Stomach (tissue), 9 donors: ENCODE measurements around the gene ZYX. TPM values are rescaled to one million over a fixed set of nuclear protein-coding genes. Genes with fewer than 3 reads are reported as not detected.
A peak's percentile ranks its signal among the peaks of the same experiment; 100 is the strongest.

Source experiments
- DNase-seq, 2 donors: peaks; one replicate each; pipeline versions ENCODE4 v3.0.0 to v3.0.0-alpha.2; 2013 to 2019
- H3K27ac ChIP-seq, 5 donors: fragments of 200-600 bp in 4 of 5; sonication (generic) in 4 of 5; one replicate each; pipeline ENCODE4 v1.5.1; 2013 to 2019; ENCODE audit warnings: mild to moderate bottlenecking in 1 of 5, moderate library complexity in 1 of 5
- H3K27me3 ChIP-seq, 3 donors: fragments of 200-600 bp; sonication (generic); one replicate each; pipeline ENCODE4 v1.5.1; 2017 to 2019; ENCODE audit warnings: mixed run types in 1 of 3
- H3K36me3 ChIP-seq, 4 donors: fragments of 200-600 bp; sonication (generic); 1 replicate in 3 of 4; 2 replicates in 1 of 4; pipeline ENCODE4 v1.5.1; 2016 to 2019
- H3K4me1 ChIP-seq, 4 donors: fragments of 200-600 bp; sonication (generic); one replicate each; pipeline ENCODE4 v1.5.1; 2016 to 2019
- H3K4me3 ChIP-seq, 4 donors: fragments of 200-600 bp; sonication (generic) in 3 of 4; one replicate each; pipeline ENCODE4 v1.5.1; 2016 to 2019; ENCODE audit warnings: mild to moderate bottlenecking in 1 of 4
- H3K9me3 ChIP-seq, 4 donors: fragments of 200-600 bp; sonication (generic); one replicate each; pipeline ENCODE4 v1.5.1; 2016 to 2019
- CTCF ChIP-seq, 7 experiments: fragments of 450-650 bp in 4 of 7; fragments of 200-600 bp in 3 of 7; sonication (generic) in 3 of 7; IDR thresholded peaks; one replicate each; pipeline ENCODE4 v1.5.1; 2016 to 2019; ENCODE audit warnings: antibody characterized with exemption in 7 of 7, control low read depth in 2 of 7, mild to moderate bottlenecking in 1 of 7
- EP300 ChIP-seq: sonication (generic); formaldehyde crosslinking; IDR thresholded peaks from one replicate; pipeline ENCODE4 v1.6.1; 2017; ENCODE audit warnings: antibody characterized with exemption
- POLR2A ChIP-seq, 4 donors: fragments of 450-650 bp; IDR thresholded peaks; one replicate each; pipeline ENCODE4 v1.6.1; 2016; ENCODE audit warnings: antibody characterized with exemption in 4 of 4, control low read depth in 2 of 4, mild to moderate bottlenecking in 1 of 4, moderate library complexity in 1 of 4
- POLR2AphosphoS5 ChIP-seq, 3 donors: sonication (generic); formaldehyde crosslinking; IDR thresholded peaks; one replicate each; pipeline ENCODE4 v1.6.1; 2016; ENCODE audit warnings: antibody characterized with exemption in 3 of 3
- WGBS, 5 donors: extraction: QIAGEN DNeasy Blood & Tissue Kit in 3 of 5; methylation state at CpG; one replicate each; pipeline versions ENCODE4 v1.1.5 to v1.1.7; 2013 to 2018; 5-methylcytosine and 5-hydroxymethylcytosine counted together
- intact Hi-C: fragments of 100-400 bp; cut with DNase I; formaldehyde crosslinking; loops from one replicate; pipeline ENCODE4 v1.15.1; 2023; ENCODE audit warnings: low total_unique reads
- polyA plus RNA-seq, 3 donors: library from polyadenylated mRNA; stranded (reverse); fragments of 200-250 nt; gene quantifications; one replicate each; pipeline ENCODE4 v1.2.3, GENCODE V29; 2013
- total RNA-seq, 5 donors: library from RNA; depleted of rRNA; stranded (reverse); fragments of >200 nt; gene quantifications; one replicate each; pipeline versions ENCODE4 v1.1.0 to v1.2.3, GENCODE V29; 2014 to 2016
- donor health status: healthy with polysubstance abuse.
- donor health status: Bipolar disorder and iron deficiency.
- donor health status: healthy.

ZYX gene
- total and polyA plus RNA-seq, 8 donors = 20.6 to 102 (median 73.7) TPM

- Histone ChIP-seq H3K27me3 (peaks cover 12 to 71% (median 35%) of the 10 kb centered on the region in 3 donors), H3K4me1 (peaks cover 17 to 19% (median 18%) of the 10 kb centered on the region in 4 donors), H3K36me3 (no peaks in the 10 kb centered on the region), H3K9me3 (no peaks in the 10 kb centered on the region), H3K27ac (peak within 1 kb of the TSS in 1 of 5 donors; percentile 24), H3K4me3 (peak within 1 kb of the TSS; percentile 58 to 82 (median 70))
- 0 to 2% (median 1%) methylated on average over 50 to 110 of the region's 112 CpGs for WGBS, 5 donors
- intact Hi-C loops = no loop called here
- TF ChIP-seq POLR2AphosphoS5 (IDR thresholded peaks at IDR 0.05) (no peak), CTCF (IDR thresholded peaks at IDR 0.05) (no peak), POLR2A (IDR thresholded peaks at IDR 0.05) (no peak), EP300 (no peak)
- peak in 1 of 2 donors; percentile 63 for DNase-seq
Observed at GRCh38 chr7:143362131-143363015, 18.8 kb upstream of the ZYX start, which contains the start of gene FAM131B. TSS of gene FAM131B (minus strand) at chr7:143362713. CDS start at chr7:143362603, 110 bp downstream.

GRCh38 chr7:143363016-143363937 is 17.9 kb upstream of the ZYX start:
- Histone ChIP-seq H3K27ac (no peak overlapping the region), H3K4me3 (peak overlapping the region; percentile 58 to 82 (median 70)), H3K36me3 (no peaks in the 10 kb centered on the region), H3K4me1 (peaks cover 17 to 19% (median 18%) of the 10 kb centered on the region in 4 donors), H3K27me3 (peaks cover 12 to 71% (median 35%) of the 10 kb centered on the region in 3 donors), H3K9me3 (no peaks in the 10 kb centered on the region)
- WGBS, 5 donors = 33 to 45% (median 41%) methylated on average over 15 to 19 of the region's 19 CpGs
- no peak for DNase-seq
- no peak for TF ChIP-seq CTCF (IDR thresholded peaks at IDR 0.05)
- TF ChIP-seq POLR2AphosphoS5 (IDR thresholded peaks at IDR 0.05) = no peak
- TF ChIP-seq POLR2A (IDR thresholded peaks at IDR 0.05) = no peak
- TF ChIP-seq EP300 = no peak
- intact Hi-C loops = no loop called here

- intact Hi-C loops = no loop called here
- Histone ChIP-seq H3K36me3 (no peaks in the 10 kb centered on the region), H3K4me3 (no peak overlapping the region), H3K9me3 (no peaks in the 10 kb centered on the region), H3K27ac (no peak overlapping the region), H3K27me3 (peaks cover 0 to 27% (median 9%) of the 10 kb centered on the region in 3 donors), H3K4me1 (peaks cover under 1 to 13% (median 1%) of the 10 kb centered on the region in 4 donors)
- DNase-seq = peak in 1 of 2 donors; percentile 84
- WGBS, 5 donors = 37 to 53% (median 48%) methylated on average over 4 of the region's 4 CpGs
- no peak for TF ChIP-seq CTCF (IDR thresholded peaks at IDR 0.05)
- TF ChIP-seq POLR2AphosphoS5 (IDR thresholded peaks at IDR 0.05) = peak in 1 of 3 donors; percentile 68
- TF ChIP-seq POLR2A (IDR thresholded peaks at IDR 0.05) = no peak
- no peak for TF ChIP-seq EP300
Observed at GRCh38 chr7:143367972-143368371, 13.2 kb upstream of the ZYX start.

- H3K36me3 ChIP-seq = no peaks in the 10 kb centered on the region
- H3K27ac ChIP-seq = no peak overlapping the region
- H3K4me1 ChIP-seq = peaks cover 0 to 11% (median 0%) of the 10 kb centered on the region in 4 donors
- H3K9me3 ChIP-seq = no peaks in the 10 kb centered on the region
- peaks cover 0 to 23% (median 5%) of the 10 kb centered on the region in 3 donors for H3K27me3 ChIP-seq
- 82 to 97% (median 94%) methylated on average over 1 of the region's 1 CpG for WGBS, 5 donors
- intact Hi-C loops = no loop called here
- no peak overlapping the region for H3K4me3 ChIP-seq
- no peak for DNase-seq
- TF ChIP-seq EP300 (no peak), POLR2A (IDR thresholded peaks at IDR 0.05) (no peak), CTCF (IDR thresholded peaks at IDR 0.05) (no peak), POLR2AphosphoS5 (IDR thresholded peaks at IDR 0.05) (no peak)
Observed at GRCh38 chr7:143368387-143368786, 12.8 kb upstream of the ZYX start.
